Measurements from ENCODE around the gene USP2.
A peak's percentile ranks its signal among the peaks of the same experiment; 100 is the strongest.

USP2 gene

DNA sequence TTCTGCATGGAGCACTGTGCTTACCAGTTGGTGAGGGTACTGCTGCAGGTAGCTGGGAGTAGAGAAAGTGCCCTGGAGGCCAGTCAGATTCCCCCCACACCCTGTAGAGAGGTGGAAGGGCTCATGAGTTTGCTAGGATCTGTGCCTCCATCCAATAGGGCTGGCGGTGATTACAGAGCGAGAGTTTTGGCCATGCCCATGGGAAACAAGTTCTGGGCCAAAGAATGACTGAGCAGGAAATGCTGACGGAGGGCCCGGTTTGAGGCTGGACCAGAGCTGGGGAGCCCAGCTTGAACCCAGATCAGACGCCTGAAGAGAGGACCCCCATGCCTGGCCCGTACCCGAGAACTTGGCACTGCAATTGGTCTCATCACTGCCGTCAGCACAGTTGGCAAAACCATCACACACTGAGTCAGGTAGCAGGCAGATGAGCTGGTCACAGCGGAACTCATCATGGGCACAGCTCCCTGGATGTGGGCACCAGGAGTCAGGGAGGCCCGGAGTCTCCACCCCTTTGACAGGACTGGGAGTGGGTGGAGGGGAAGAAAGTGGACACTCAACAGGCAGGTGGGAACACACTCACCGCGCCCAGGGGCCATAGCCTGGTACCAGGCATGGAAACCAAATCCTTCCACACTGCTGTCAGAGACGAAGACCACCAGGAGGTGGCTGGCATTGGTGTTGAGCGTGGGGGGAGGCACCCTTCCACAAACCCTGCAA, 37.0 kb downstream of the USP2 start:
- DNase-seq (ENCODE audit: low read depth in 4 of 4, low spot score in 1 of 4) = no peak

- no peak for DNase-seq (ENCODE audit: low read depth in 4 of 4, low spot score in 1 of 4)
These were observed 37.8 kb downstream of the USP2 start for GRCh38 chr11:119343726-119344125.

GRCh38 chr11:119342362-119343130, 38.9 kb downstream of the USP2 start:
- no peak for DNase-seq (ENCODE audit: low read depth in 4 of 4, low spot score in 1 of 4)

GRCh38 chr11:119342023-119342300, 39.5 kb downstream of the USP2 start:
- no peak for DNase-seq (ENCODE audit: low read depth in 4 of 4, low spot score in 1 of 4)

- no peak for DNase-seq (ENCODE audit: low read depth in 4 of 4, low spot score in 1 of 4)
These were observed 40.1 kb downstream of the USP2 start for GRCh38 chr11:119341222-119342022.

DNA sequence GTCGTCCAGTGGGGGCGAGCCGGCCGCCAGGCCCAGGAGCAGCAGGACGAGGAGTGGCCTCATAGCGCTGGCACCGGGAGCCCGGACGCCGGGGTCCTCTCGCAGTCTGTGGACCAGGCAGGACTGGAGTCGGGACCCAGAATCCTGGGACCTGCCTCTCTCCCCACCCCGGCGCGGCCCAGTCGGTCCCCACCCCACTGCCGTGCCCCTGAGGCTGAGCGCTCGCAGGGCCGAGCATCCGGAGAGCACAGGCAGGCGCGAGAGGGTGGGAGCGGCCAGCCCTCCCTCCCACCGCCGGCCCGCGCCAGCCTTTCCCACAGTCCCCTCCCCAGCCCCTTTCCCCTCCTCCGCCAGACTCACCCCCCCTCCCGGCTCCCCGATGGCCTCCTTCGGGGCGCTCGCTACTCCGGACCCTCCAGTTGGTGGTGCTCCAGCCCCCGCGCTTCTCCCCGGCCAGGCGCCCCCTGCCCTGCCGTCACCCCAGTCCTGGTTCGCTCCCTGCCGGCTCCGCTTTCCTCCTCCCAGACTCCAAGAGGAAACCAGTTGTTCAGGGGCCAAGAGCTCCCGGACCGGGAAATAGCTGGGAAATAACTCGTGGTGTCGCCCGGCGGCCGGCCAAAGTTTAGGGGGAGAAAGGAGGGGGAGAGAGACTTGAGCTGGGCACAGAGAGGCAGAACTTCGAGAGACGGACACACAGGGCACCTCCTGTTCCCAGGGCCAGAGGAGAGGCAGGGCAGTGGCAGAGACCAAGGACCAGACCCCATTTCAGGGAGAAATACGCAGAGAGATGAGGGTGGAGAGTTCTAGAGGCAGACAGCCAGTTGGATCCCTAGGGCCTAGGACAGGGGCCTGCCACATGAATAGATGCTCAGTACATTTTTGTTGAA, 40.9 kb downstream of the USP2 start, which contains the start of gene C1QTNF5:
C1QTNF5 (minus strand) TSS at position 549 of the 887 bp plus-strand sequence; CDS start at position 63, 486 bp downstream.
- no peak for DNase-seq (ENCODE audit: low read depth in 4 of 4, low spot score in 1 of 4)

DNA sequence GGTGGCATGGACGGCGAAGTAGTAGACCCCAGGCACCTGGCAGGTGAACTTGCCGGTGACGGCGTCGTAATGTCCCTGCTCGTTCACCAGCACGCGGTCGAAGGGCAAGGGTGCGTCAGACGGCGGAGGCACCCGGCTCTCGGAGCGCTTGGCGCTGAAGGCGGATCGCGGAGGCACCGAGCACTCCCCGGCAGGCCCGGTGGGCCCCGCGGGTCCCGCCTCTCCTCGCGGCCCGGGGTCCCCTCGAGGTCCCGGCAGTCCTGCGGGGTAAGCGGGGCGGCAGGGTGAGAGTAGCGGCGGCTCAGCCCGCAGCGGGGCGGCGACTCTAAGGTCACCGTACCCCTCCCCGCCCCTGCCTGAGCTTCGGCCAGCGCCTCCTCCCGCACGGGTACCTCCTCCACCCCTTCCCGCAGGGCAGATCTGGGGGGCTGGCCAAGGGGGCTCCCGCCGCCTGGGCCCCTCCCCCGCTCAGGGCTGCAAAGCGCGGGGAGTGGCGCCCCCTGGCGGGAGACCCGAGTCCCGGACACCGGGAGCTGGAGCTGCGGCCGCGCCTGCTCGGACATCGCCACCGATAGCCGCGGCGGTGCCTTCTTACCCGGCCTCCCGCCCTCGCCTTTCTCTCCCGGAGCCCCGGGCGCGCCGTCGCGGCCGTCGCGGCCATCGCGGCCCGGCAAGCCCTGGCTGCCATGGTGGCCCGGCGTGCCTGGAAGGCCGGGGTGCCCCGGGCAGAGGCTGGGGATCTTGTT, 41.7 kb downstream of the USP2 start:
- no peak for DNase-seq (ENCODE audit: low read depth in 4 of 4, low spot score in 1 of 4)

GRCh38 chr11:119338965-119339588, 42.4 kb downstream of the USP2 start:
- DNase-seq (ENCODE audit: low read depth in 4 of 4, low spot score in 1 of 4) = no peak

GRCh38 chr11:119338318-119338890, 43.1 kb downstream of the USP2 start:
- DNase-seq (ENCODE audit: low read depth in 4 of 4, low spot score in 1 of 4) = peak in 1 of 4 experiments; percentile 55

- no peak for DNase-seq (ENCODE audit: low read depth in 4 of 4, low spot score in 1 of 4)
These were observed 43.7 kb downstream of the USP2 start for GRCh38 chr11:119337581-119338317.

- no peak for DNase-seq (ENCODE audit: low read depth in 4 of 4, low spot score in 1 of 4)
These were observed 44.6 kb downstream of the USP2 start for GRCh38 chr11:119336744-119337469.

- DNase-seq (ENCODE audit: low read depth in 4 of 4, low spot score in 1 of 4) = no peak
These were observed 45.6 kb downstream of the USP2 start for GRCh38 chr11:119335655-119336543.

DNA sequence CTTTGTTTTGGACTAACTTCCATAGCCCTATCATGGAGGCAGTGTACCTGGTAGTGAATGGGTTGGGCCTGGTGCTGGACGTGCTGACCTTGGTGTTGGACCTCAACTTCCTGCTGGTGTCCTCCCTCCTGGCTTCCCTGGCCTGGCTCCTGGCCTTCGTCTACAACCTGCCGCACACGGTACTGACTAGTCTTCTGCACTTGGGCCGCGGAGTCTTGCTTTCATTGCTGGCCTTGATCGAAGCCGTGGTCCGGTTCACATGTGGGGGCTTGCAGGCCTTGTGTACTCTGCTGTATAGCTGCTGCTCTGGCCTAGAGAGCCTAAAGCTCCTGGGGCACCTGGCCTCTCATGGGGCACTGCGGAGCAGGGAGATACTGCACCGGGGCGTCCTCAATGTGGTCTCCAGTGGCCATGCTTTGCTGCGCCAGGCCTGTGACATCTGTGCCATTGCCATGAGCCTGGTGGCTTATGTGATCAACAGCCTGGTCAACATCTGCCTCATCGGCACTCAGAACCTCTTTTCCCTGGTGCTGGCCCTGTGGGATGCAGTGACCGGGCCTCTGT, 46.3 kb downstream of the USP2 start:
- DNase-seq (ENCODE audit: low read depth in 4 of 4, low spot score in 1 of 4) = no peak

DNA sequence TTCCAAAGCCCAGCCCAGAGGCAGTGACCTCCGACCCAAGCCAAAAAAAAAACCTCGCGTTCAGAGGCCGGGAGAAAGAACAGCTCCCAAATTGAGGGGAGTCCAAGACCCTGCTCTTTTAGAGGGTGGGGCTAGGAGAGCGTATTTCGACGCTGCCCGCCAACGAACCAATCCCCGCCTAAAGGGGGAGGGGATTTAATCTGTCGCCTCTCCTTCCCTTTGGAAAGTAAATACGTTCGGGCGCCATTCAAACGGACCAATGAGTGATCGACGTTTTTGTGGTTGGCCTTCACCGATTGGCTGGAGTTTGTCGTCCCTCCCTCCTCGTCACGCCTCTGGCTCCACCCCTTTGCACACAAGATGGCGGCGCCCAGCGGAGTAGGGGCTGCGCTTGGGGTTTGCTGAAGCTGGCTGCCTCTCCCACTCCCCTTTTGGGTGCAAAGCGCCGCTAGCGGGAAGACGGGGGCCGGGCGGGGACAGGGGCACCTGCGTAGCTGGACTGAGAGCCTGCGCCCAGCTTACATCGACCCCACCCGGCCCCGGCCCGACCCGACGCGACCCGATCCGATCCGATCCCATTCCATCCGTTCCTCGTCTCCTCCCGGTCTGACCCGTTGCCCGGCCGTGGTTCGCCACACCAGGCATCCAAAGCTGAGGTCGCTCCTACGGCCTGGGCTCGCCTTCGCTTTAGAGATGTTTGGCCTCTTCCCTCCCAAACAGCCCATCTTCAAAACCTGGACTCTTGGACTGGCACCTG, 47.1 kb downstream of the USP2 start, which contains the start of gene RNF26:
RNF26 (plus strand) TSS at position 354 of the 757 bp plus-strand sequence. CDS start 596 bp downstream, outside the sequence.
- peak; percentile 82 to 91 (median 83) for DNase-seq (ENCODE audit: low read depth in 4 of 4, low spot score in 1 of 4)

DNA sequence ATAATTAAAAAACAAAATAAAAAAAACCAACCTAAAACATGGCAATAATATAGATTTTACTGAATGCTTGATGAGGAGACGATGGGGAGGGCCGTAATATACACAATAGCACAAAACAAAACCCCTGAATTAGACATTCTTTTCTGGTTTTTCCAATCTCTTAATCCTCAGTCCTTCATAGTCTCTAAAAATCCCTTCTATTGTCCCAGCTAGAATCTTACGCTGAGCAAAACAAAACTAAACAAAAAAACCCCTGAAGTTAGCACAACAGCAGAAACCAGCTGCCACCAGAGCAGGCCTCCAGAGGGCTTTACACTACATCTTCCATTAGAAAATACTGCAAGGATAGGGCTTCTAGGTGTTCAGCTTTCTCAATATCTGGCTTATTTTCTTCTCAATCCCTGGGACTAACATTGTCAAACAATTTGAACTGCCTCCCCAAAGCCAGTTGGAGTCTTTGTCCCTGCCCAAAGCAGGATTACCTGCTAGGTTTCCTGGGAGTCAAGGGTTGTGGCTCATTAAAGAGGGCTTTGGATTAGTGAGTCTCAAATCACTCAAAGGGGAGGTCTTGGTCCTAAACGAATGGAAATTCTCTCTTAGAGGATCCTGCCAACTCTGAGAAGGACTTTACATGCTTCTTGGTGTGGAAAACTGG, 49.3 kb downstream of the USP2 start:
- no peak for DNase-seq (ENCODE audit: low read depth in 4 of 4, low spot score in 1 of 4)

Data from stimulated activated CD4-positive, alpha-beta T cell treated with anti-CD3 and anti-CD28 coated beads, Interleukin-1b, Interleukin-23, amount 100 ng/mL, for 24 hours (primary cell).